GM13977 (cell line): ENCODE data around the gene DPP10.

Experiments
- DNase-seq: peaks from one replicate; pipeline ENCODE4 v3.0.0; 2012; ENCODE audit warnings: low spot score
- CTCF ChIP-seq: IDR thresholded peaks from 2 replicates; pipeline ENCODE4 v1.5.1; 2012; ENCODE audit warnings: mild to moderate bottlenecking, control low read depth; ENCODE audit not compliant: insufficient read depth; ENCODE audit errors: extremely low read depth, missing control alignments
- in situ Hi-C: fragments of 300-500 bp; cut with MboI; formaldehyde crosslinking; loops from one replicate; pipeline ENCODE4 v1.12.0; 2022; ENCODE audit warnings: low sequenced_read_pairs, low pct_unique_long_range_greater_than_20kb, mixed read lengths, inconsistent platforms; ENCODE audit not compliant: unreplicated experiment

Gene DPP10

DNA sequence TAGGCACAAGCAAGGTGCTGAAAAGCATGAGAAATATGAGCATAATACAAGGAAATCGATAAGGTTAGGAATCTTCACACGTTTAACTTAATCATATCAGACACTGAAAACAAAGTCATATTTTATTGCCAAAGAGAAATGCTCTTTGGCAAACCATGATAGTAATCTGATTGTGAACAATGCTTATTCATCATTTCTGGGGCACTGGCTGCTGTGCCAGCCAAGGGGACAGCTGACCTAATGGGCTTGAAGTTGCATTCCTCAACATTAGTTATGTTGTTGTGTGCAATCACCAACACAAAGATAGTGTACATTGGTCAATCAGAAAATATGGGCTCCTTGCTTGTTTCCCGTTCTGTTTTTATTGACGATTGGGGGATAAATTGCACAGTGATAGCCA lies 83.5 kb downstream of the DPP10 start:
- no peak for TF ChIP-seq CTCF
- in situ Hi-C loops: no loop called here
- DNase-seq: no peak

DNA sequence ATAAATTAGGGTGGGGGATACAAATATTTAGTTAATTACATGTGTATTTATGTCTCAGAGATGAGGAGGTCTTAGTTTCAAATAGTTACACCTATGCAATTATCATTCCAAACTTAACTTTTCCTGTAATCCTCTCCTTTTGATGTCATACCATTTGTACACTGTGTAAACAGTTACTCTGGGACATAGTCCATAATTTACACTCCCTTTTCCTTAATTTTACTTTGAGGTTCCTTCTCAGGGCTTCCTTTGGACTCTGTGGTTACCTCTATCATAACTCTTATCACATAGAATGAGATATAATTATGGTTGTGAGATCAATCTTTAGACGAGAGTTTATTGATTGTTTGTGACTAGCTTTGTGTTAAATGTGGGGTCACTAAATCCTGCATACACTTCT lies 84.4 kb downstream of the DPP10 start:
- no peak for TF ChIP-seq CTCF
- no peak for DNase-seq

GRCh38 chr2:114527330-114527983 lies 85.0 kb downstream of the DPP10 start:
- in situ Hi-C loops: no loop called here
- TF ChIP-seq CTCF: no peak
- no peak for DNase-seq

More for the DNA sequence above, 84.4 kb downstream of the DPP10 start:
- in situ Hi-C loops: no loop called here

GRCh38 chr2:114534116-114535084 lies 92.0 kb downstream of the DPP10 start:
- TF ChIP-seq CTCF: no peak
- in situ Hi-C loops: no loop called here
- DNase-seq: no peak

DNA sequence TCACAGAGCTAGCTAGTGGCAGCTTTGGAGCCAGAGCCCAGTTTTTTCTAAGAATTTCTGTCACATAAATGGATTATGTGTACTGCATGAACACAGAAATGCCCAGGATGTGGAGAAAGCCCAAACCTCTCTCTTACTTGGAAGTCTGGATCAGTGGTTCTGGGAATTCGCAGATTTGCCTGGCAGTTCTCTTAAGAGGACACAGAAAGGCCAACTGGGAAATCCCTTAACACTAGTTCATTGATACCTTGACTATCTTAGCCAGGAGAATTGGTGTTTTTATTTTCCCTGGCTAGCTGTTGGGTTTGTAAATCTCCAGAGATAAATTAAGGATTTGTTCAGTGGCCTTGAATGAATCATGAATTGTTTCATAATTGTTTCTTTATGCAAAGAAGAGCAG lies 95.3 kb downstream of the DPP10 start:
- DNase-seq: no peak
- TF ChIP-seq CTCF: no peak
- in situ Hi-C loops: no loop called here

DNA sequence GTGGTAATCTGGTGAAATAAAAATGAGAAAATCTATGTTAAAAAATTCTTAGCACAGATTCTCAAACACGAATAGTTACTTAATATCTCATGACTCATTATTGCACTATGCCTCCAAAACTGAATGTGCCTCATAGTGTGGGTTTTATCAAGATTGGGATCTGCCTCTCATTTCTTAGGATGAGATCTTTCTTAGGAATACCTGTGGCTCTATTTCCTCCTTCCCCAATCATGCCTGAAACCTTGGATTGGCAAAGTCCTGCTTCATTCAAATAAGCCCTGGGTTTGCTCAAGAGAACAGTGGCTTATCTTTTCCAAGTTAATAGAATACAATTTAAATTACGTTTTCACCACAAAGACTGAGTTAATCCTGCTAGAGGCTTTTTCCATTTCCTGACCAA lies 100.3 kb downstream of the DPP10 start:
- no peak for TF ChIP-seq CTCF
- in situ Hi-C loops: no loop called here
- no peak for DNase-seq
